ENCODE data around the gene SLC35F1.
"Not testable (repeated sequence)": the region's sequence is repeated elsewhere in the genome, so short reads cannot be mapped to it uniquely, and the experiment has no call there.

Gene SLC35F1

DNA sequence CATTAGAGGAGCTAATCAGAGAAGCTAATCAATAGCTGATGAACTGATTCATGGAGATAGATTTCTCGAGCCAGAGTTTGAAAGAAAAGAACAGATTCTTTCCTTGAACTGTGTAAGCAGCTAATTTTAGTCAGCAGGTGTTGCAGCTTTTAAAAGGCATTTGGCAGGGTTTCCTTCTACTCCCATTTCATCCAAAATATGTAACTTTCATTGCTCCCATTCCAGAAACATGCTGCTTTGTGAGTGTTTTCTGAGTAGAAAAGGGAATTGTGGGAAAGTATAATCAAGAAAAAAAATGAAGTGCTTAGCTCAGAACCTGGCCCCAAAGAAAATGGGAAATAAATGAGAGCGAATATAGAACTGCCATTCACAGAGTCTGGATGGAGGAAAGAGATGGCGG is 20.8 kb downstream of the SLC35F1 start:
- ATAC-seq = no peak
- DNase-seq = no peak

DNA sequence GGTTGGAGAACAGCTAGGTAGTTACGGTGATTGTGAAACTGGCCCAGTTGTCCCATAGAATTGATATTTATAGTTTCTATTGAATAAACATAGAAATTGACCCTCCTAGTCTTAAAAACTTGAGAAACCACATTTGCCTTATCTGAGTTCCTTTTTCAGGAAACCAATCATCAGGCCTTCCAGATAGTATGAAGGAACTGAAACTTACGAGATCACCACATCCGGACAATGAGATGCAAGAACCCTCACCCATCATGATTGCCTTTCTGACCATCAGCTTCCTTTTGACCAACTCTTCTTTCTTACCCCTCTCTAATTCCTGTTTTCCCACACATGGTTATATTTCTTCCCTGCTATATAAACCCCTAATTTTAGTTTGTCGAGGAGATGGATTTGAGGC is 21.8 kb downstream of the SLC35F1 start:
- ATAC-seq (no peak), DNase-seq (no peak)

DNA sequence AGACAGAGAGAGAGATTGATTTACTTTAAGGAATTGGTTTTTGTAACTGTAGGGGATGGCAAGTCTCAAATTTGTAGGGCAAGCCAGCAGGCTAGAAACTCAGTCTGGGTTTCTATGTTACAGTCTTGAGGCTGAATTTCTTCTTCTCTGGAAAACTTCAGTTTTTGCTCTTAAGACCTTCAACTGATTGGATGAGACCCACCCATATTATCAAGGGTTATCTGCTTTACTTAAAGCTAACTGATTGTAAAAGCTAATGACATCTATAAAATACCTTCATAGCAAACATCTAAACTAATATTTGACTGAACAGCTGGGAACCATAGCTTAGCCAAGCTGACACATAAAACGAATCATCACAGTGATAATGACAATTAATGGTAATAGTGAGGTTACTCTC is 22.4 kb downstream of the SLC35F1 start:
- no peak for DNase-seq
- ATAC-seq = no peak

DNA sequence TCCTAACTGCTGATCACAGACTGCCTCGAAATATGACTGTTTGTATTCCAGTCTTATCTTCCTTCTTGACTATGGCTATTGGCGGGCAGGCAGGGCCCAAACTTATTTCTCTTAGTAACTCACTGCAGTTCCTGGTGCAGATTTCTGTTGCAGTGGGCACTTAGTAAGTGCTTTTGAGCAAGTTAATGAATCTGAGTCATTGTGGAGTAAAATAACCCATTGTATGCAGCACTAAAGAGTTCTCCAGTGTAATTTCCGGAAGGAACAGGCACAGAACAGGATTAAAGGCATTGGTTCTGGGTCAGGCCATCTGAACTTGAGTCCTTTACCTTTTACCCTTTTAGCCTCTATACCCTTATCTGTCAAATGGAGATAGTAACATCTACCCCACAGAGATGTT is 23.6 kb downstream of the SLC35F1 start:
- no peak for DNase-seq
- no peak for ATAC-seq

DNA sequence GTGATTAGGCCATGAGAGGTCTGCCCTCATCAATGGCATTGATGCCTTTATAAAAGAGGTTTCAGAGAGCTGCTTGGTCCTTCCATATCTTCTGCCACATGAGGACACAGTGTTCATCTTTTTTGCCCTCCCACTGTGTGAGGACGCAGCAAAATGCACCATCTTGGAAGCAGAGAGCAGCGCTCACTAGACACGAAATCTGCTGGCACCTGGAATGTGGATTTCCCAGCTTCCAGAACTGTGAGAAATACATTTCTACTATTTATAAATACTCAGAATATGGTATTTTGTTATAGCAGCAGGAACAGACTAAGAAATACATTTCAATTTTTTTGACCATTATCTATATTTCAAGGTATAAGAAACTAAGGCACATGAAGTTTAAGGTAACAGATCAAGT is 24.9 kb downstream of the SLC35F1 start:
- DNase-seq = no peak
- ATAC-seq = no peak

DNA sequence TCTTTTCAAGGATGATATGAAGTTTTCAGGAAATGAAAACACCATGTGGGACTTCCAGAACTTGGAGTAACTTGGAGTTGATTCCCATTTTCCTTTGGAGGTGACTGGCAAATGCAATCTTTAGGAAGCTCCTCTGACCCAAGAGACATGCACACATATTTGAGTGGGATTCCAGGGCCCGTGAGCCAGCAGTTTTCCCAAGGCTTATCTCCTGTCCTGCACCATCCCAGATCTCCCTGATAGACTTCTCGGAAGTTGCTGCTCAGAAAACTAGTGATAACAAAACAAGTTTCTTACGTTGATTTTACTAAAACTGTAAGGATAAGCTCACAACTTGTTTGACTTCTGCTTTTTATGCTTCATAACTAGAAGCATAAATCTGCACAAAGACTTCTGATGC is 25.6 kb downstream of the SLC35F1 start:
- DNase-seq = no peak

DNA sequence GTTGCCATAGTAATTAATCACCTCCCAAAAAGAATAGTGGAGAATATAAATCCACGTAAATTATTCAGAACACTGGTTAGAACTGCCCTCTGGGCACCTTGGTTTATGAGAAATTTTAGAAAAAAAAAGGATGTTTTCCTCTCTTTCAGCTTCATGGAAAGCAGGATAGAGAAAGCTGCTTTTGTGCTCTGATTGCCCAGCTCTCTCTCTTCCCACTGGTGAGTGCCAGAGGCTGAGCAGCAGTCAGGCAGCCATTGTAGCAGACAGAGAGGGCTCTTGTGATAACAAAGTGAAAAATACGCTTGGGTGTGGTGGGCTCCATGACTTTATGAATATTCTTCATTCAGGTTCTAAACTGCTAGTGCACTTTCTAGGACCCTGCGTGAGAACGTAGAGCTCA is 26.4 kb downstream of the SLC35F1 start:
- DNase-seq (no peak), ATAC-seq (no peak)

More for the DNA sequence above, 25.6 kb downstream of the SLC35F1 start:
- no peak for ATAC-seq

DNA sequence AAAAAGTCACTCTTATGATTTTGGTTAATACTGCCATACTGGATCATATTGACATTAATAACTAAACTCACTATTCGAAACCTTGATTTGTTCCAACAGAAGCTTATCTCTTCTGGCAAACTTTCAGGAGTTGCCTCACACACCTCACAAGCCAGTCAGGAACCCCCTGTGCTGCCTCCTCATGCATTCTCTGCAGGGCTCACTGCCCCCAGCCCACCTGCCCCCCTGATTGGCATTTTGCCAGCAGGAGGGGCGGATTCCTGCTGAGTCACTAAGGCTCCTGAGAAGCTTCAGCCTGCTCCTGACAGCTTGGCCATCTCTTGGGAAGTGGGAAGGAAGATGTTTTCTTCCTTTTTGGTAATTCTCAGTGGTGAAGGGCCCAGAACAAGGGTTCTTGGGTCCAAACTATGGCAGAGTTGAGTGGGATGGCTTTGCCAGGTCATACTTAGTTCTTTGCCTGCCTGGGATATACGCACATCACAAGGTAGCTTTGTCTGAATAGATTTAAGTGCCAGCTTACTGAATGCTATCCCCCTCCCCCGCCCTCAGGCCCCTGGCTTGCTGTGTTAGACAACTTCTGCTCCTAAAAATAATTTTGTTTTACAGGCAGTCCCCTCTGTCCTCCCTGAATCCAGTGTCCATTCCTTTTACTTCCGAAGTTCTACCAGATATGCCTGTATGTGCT is 31.4 kb downstream of the SLC35F1 start:
- DNase-seq (no peak), ATAC-seq (no peak)

DNA sequence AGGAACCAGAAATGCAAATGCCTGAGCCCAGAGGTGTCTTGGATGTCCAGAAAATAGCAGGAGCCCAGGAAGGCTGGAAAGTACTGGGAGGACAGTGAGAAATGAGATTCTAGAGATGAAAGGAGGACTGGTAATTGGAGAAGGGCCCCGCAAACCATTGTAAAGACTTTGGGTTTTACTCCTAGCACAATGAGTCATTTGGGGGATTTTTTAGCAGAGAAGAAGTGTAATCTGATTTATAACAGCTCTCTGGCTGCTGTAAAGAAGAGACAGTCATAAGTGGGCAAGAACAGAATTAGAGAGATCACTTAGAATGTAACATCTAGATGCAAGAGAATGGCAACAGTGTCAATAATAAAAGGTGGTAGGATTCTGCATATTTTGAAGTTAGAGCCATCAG is 40.2 kb downstream of the SLC35F1 start:
- DNase-seq = no peak
- ATAC-seq = no peak

- ATAC-seq (no peak), DNase-seq (no peak)
These were observed 44.7 kb downstream of the SLC35F1 start for GRCh38 chr6:117951783-117952182.

DNA sequence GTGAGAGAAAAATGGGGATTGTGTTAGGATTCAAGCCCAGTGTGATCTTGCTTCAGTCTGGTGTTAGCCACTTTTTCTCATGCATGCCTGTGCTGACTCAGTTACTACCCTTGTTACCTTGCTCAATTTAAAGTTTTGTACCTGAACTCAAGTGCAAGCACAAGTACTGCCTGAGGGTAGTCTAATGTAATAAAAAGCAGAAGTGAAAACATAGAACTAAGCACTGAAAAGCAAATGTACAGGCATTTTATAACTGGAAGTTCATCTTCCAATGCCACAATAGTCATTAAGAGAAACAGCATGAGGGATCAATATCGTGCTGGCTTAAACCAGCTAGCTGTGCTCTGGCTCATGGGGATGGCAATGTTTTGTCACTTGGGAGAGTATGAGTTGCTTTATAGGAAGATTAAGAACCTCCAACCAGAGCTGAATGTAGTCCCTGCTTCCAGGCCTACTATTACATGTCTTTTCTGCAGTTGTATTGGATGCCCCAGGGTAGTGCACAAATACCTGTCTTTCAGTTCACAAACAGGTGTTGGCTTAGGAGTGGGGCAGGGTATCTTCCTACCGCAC is 48.7 kb downstream of the SLC35F1 start:
- no peak for DNase-seq
- ATAC-seq = no peak

DNA sequence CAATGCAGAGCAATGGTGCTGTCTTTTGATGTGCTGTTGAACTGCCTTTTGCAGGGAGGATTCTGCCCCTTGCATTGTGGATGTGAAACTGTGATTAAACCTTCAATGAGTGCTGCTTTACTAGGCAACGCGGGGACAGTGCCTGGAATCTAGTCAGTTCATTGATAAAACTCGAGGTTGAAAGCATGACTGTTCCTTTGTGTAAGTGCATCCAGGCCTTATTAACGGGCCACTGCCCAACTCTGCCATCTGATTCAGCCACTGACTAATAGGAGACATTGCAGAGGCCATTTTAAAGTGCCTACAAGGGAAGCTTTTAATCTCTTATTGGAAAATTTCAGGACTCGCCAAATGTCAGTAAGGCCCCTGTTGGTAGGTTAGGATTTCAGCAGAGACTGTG is 49.3 kb downstream of the SLC35F1 start:
- DNase-seq (no peak), ATAC-seq (no peak)

GRCh38 chr6:117958536-117958935 is 51.5 kb downstream of the SLC35F1 start:
- DNase-seq (no peak), ATAC-seq (no peak)

DNA sequence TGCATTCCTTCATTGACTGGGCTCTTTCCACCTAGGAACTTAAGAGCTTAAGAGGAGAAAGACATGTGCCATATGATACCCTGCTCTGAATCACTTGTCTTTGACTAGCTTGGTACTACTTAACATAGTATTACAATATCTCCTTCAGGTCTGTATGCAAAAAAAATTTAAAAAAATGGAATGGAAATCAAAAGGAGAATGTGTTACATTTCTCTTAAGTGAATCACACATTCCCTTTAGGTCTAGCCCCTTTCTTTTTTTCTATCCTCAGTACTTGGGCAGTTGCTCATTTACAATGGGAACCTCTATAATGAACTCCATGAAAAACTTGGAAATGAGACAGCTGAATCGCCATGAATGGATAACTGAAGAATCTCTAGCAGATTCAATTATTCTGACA is 53.8 kb downstream of the SLC35F1 start:
- no peak for ATAC-seq

DNA sequence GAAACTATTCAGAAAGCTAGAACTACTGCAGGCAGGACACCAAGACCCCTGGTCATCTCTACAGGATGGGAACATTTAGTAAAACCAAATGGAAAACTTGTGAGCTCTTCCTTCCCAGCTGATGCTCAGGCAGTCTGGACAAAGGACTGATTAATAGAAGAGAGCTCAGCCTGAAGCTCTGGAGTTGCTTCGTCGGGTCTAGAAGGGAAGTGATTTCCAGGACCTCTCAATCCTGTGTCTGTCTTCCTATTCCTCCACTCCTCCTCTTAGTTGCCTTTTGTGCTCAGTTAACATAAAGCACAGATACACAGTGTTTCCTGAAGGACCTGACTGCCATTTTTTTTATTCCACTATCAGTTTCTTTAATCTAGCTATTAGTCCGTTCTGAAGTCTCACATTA is 54.2 kb downstream of the SLC35F1 start:
- no peak for ATAC-seq
- no peak for DNase-seq

More for the DNA sequence above, 53.8 kb downstream of the SLC35F1 start:
- DNase-seq = no peak

- not testable (repeated sequence) for ATAC-seq, DNase-seq
These were observed 58.7 kb downstream of the SLC35F1 start for GRCh38 chr6:117965763-117966162.

DNA sequence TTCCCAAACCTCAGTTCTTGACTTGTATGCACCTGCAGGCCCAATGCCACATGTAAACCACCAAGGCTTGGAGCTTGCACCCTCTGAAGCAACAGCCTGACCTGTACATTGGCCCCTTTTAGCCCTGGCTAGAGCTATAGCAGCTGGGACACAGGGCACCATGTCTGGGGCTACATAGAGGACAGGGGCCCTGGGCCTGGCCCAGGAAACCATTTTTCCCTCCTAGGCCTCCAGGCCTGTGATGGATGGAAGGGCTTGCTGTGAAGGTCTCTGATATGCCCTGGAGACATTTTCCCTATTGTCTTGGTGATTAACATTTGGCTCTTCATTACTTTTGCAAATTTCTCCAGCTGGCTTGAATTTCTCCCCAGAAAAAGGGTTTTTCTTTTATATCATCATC is 64.6 kb downstream of the SLC35F1 start:
- DNase-seq (no peak), ATAC-seq (no peak)

- ATAC-seq (no peak), DNase-seq (no peak)
These were observed 68.0 kb downstream of the SLC35F1 start for GRCh38 chr6:117974914-117975627.

DNA sequence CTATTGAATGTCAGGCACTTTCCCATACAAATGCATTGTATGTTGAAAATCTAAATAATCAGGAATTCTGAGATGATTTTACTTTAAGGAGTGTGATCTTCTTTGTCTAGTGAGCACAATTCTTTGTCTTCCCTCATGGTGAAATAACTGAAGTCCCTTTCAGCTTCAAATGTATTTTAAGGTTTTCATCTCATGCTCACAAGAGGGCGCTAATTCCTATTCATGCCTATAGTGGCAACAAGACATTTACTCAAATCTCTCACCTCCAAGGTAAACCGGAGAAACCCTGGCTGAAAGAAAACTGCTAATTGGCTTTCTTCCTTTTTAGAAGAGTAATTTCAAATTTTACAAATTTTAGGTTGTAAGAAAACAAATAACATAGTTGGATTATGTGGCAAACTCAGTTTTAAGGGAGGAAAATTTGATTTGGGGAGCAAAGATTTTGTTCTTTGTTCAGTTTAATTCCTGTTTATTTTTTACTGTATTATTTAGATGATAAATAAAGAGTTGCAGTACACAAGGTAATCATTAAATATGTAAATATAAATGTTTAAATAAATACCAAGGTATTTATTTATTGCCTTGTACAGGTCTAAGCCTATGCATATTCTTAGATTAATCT is 69.1 kb downstream of the SLC35F1 start:
- no peak for DNase-seq
- ATAC-seq = no peak

- DNase-seq (no peak), ATAC-seq (no peak)
These were observed 78.9 kb downstream of the SLC35F1 start for GRCh38 chr6:117985916-117986315.

DNA sequence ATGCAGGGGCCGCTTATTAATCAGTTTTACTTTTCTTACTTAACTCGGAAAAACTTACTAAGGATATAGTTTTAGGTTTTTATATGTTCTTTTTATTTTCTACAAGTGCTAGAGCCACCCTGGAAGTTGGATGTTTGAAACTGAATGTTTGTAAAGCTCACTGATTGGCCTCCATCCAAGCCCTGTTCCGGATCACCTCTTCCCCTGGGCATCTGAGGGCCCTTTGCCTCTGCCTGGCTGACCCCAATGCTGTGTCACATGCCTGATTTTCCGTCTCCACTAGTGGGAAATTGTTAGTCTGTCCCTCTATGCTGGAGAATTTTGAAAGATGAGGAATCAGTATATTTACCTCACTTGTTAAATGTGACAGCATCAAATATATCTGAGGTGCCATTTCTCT is 79.3 kb downstream of the SLC35F1 start:
- DNase-seq = no peak
- ATAC-seq = no peak

GRCh38 chr6:117989086-117989485 is 82.0 kb downstream of the SLC35F1 start:
- ATAC-seq (no peak), DNase-seq (no peak)

DNA sequence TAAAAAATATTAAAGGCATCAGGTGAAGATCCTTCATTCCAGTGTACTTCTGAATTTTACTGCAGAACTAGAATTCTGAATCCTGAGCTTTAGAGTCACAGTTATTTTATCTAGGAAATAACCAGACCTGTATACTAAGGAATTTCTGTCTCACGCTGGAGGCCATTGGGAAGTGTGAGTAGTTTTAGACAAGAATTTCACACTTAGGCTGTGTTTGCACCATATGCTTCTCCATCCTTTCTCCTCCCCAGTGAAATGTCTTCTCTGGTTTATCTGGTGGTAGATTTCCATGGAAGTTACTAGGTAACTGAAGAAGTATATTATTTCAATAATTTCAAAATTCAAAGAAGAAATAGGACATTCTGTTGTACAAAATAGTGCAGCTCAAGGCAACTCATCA is 83.1 kb downstream of the SLC35F1 start:
- DNase-seq (no peak), ATAC-seq (no peak)

All from stimulated activated naive CD8-positive, alpha-beta T cell treated with anti-CD3 and anti-CD28 coated beads, Interleukin-15, Interleukin-2, amounts not matched to agents 100 U/mL and 50 U/mL, for 24 hours (primary cell).